Measurements from ENCODE around the gene MACROD2.

The MACROD2 gene

DNA sequence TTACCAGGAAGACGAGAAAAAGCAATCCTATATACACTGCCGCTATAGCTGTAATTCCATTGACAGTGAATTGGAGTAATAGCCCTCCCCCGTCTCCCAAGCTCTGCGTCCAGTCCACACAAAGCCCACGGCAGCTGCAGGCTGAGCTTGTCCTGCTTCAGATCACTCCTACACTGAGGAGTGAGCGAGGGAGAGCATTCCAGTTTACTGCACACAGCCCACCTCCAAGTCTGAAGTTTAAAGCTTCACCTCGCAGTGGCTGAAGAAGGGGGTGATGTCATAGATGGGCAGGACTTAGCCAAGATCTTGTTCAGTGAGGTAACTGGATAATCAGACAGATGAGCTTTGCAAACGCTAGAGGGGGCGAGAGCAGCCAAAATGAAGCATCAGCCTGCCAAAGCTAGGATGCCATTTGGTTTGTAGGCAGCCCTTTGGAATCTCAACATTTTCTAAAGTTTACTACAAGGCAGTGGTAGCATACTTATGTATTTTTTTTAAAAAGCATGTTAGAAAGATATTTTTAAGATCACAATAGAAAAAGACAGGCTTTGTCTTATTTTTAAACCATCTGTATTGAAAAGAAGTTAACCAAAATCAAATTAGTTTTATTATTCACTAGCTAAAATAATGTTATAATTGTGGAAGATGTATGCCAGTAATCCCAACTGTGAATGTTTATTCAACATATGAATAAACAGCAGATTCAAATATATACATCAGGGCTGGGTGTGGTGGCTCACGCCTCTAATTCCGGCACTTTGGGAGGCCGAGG is 342.3 kb downstream of the MACROD2 start, which contains the start of gene FLRT3:
TSS of gene FLRT3 (minus strand) at position 213 of the 772 bp plus-strand sequence. CDS start 10,106 bp downstream, outside the sequence.
- H3K4me3 ChIP-seq (ENCODE audit: low read length): peak within 1 kb of the TSS; percentile 63
- TF ChIP-seq ZNF274 (IDR thresholded peaks at IDR 0.05; ENCODE audit: low read depth, low read length): no peak

DNA sequence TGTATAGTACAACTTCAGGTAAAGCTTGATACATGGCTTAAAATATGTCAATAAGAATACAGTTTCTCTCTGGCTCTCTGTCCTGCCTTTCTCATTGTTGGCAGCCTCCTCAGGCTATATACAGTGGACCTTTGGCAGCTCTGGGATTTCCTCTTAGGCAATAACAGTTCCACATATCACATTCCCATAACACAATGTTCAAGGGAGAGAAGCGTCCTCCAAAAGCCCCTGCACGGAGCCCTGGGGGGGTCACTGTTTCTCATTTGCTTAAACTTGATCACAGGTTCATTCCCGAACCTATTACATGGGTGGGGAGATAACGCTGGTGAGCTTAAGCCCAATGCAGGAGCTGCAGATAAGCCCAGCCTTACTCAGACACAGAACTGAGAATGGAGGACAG is 346.5 kb downstream of the MACROD2 start:
- TF ChIP-seq ZNF274 (IDR thresholded peaks at IDR 0.05; ENCODE audit: low read depth, low read length): no peak
- H3K4me3 ChIP-seq (ENCODE audit: low read length): no peak overlapping the region

DNA sequence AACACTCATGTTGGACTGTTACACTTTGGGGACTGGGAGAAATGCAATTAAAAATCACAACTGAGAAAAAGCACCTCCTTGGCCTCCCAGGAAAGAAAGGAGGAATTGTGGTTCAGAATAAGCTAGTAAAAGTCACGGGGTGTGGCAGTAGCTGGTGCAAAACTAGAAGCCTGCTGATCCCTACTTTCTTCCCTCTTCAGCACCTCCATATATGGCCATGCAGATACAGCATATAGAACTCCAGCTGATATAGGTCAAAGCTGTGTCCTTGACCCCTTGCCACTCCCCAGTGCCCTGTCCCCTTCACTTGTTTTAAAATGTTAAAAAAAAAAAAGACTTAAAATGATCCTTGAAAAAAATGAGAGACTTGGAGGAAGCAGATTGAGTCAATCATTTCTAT is 347.6 kb downstream of the MACROD2 start:
- no peak for TF ChIP-seq ZNF274 (IDR thresholded peaks at IDR 0.05; ENCODE audit: low read depth, low read length)
- no peak overlapping the region for H3K4me3 ChIP-seq (ENCODE audit: low read length)

DNA sequence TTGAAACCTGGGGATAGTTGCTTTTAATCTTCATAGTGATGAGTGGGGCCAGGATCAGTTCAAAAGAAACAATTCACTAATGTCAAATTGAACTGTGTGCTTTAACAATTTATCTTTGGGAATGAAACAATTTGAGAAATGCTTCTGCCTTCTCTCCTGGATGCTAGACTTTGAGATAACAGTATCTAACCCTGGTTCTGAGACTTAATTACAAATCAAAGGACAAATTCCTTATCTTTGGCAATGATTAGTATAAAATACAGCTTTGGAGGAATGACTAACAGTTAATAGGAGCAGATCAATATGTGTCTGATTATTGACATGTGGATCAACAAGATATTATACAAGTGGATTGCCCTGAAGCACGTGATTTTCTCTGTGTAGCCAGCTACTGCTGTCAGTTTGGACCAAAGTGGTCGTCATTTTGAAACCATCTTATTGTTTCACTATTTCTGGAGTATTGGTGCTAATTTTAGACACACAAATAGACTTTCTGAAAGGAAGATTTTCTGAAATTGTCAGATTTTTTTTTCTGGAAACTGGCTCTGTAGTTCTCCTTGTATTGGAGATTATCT is 348.3 kb downstream of the MACROD2 start:
- H3K4me3 ChIP-seq (ENCODE audit: low read length): no peak overlapping the region

DNA sequence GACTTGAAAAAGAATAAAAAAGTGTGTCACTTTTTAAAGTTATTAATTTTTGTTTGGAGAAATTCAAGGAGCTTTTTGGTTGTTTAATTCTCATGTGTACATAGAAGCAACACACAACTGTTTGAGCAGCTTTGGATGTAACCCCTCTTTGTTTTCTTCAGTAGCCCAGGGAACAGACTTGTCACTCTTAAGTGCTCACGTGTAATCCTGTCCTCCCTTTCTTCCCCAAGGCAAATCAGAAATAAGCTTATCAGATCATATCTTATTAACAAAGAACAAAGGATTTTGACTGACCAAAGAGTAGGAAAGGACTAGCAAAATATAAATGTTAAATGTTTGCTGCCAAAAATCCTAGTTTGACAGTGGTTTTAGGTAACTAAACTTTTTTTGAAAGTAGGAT is 349.4 kb downstream of the MACROD2 start:
- no peak for TF ChIP-seq ZNF274 (IDR thresholded peaks at IDR 0.05; ENCODE audit: low read depth, low read length)
- H3K4me3 ChIP-seq (ENCODE audit: low read length): no peak overlapping the region

More for the DNA sequence above, 348.3 kb downstream of the MACROD2 start:
- no peak for TF ChIP-seq ZNF274 (IDR thresholded peaks at IDR 0.05; ENCODE audit: low read depth, low read length)

DNA sequence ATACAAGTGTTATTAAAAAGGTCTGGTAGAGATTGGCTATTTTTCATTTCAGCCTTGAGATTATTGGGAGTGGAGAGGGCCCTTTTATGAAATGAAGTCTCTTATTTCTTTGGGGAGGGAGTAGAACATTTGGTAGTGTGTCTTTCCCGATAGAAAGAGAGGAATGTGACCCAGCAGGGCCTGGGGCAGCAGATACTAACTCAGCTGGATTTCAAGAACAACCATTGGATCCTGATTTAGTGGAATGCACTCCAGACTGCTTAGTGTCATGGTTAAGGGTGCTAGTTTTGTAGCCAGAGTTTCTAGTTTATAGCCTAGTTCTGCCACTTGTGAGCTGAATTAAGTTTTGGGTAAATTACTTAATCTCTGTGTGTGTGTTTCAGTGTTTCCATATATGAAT is 360.5 kb downstream of the MACROD2 start:
- H3K4me3 ChIP-seq (ENCODE audit: low read length): no peak overlapping the region
- no peak for TF ChIP-seq ZNF274 (IDR thresholded peaks at IDR 0.05; ENCODE audit: low read depth, low read length)

DNA sequence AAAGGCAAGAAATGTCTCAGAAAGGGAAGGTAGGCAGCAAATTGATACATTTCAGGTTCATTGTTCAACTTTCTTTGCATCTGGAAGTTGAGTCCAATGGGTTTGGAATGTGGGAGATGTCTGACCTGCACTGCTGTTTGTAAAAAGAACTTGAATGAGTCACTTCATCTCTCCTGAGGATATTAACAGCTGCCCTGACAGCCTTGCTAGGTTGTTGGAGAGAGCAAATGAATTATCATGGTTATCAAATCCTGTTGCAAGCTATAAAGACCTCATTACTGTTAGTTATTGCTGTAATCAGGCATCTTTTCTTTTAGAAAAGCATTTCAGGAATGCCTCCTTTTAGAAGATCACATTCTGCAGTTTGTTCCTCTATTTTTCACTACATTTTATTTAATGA is 365.1 kb downstream of the MACROD2 start:
- H3K4me3 ChIP-seq (ENCODE audit: low read length): no peak overlapping the region
- no peak for TF ChIP-seq ZNF274 (IDR thresholded peaks at IDR 0.05; ENCODE audit: low read depth, low read length)

DNA sequence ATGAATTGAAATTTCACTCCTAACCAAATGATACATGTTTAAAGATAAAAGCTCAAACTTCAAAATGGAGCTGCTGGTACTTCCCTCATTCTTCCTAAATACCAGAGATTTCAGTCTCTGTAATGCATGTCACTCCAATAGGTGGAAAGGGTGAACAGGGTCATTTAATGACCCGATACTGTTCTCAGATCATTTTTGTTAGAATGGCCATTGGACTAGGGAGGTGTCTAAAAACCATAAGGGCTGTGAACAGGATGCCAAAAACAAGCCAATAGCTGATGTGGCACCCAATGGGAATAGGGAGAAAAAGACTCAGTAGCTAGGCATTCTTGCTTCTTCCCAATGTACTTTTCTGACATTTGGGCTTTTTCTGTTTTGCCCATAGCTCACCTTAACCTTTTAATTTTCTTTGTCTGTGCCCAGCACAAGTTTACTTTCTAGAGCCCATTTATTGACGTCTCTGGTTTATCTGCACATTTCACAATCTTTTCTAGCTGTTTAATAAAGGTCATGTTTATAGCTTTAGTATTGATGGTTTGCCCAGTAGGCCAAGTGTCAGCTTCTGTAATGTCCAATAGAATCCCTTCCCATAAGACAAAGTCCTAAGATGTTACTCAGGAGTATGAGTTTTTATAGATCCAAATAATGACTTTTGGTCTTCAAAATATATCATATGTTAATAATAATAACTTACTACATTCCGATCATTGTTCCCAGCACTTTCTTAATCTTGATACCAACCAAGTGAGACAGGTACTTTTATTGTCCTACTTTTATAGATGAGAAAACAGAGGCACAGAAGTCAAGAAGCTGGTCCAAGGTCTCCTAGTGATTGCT is 366.4 kb downstream of the MACROD2 start:
- no peak overlapping the region for H3K4me3 ChIP-seq (ENCODE audit: low read length)
- no peak for TF ChIP-seq ZNF274 (IDR thresholded peaks at IDR 0.05; ENCODE audit: low read depth, low read length)

DNA sequence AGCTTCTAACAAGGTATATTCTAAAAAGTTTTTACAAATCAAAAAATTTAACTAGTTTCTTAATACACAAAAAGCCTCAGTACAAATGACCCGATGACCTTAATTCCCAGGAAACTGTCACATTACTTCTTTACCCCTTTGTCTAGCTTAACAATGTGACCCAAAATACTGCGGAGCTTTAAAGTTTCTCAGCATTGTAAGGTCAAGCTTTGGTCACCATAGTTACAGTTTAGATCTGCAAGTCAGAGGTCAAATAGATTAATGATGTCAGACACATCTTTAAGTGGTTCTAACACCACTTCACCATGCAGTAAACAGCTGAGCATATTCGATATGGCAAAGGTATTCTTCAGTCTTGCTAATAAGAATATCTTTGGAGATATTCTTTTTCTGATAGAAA is 378.9 kb downstream of the MACROD2 start:
- no peak overlapping the region for H3K4me3 ChIP-seq (ENCODE audit: low read length)
- TF ChIP-seq ZNF274 (IDR thresholded peaks at IDR 0.05; ENCODE audit: low read depth, low read length): no peak

DNA sequence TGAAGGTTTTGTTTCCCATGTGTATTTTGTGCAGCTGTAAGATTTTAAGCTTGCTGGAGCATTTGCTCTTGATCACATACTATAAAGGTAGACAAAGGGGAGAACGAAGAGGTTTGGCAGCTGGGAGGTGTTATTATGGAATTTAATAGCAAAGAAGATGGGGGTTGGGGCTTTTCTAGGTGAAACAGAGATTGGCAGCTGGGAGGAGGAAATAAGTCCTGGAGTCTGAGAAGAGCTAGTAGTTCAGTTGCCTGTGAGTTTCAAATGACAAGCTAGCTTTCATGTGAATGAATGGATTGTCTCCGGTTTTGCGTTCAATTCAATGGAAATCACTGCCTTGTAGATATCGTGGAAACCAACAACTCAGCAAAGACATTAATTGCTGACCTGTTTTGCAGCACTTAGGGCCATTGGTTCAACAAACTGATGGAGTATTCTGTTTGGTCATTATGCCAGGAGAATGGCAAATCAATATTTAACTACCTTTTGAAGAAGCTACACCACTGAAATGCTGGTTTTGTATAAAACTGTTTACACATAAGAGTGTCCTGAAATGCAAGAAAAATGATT is 380.2 kb downstream of the MACROD2 start:
- no peak overlapping the region for H3K4me3 ChIP-seq (ENCODE audit: low read length)
- no peak for TF ChIP-seq ZNF274 (IDR thresholded peaks at IDR 0.05; ENCODE audit: low read depth, low read length)

DNA sequence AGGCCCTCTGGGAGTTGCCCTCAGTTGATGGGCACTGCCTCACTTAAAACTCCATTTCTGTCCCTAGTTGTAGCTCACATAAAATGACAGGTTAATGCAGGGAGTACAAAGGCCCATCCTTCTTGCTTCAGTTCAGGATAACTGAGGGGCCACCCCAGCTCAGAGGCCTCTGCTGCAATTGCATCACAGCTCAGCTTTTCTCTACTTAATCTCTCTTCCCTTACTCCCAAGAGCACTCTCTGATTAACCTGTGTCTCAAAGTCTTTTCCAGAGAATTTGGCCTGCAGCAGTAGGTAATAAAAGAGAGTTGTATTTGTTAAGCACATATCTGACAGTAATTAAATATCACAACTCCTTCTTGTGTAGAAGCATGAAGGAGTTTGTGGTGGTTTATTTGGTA is 383.0 kb downstream of the MACROD2 start:
- TF ChIP-seq ZNF274 (IDR thresholded peaks at IDR 0.05; ENCODE audit: low read depth, low read length): no peak
- no peak overlapping the region for H3K4me3 ChIP-seq (ENCODE audit: low read length)

DNA sequence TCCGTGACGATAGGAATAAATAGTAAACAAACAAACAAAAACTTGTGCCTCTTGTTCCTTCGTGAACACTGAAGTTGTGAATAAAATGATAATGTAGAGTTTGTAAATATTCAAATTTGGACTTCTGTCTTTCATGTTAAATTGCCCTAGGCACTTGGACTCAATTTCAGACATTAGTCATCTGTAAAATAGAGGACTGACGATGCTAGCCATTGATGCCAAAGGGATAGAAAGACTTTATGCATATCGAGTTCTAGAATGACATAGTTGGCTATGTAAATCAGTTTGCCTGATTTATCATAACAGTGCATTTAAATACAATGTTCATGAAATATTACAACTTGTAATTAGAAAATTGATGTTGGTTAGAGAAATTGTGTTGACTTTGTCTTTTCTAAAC is 388.0 kb downstream of the MACROD2 start:
- TF ChIP-seq ZNF274 (IDR thresholded peaks at IDR 0.05; ENCODE audit: low read depth, low read length): no peak
- no peak overlapping the region for H3K4me3 ChIP-seq (ENCODE audit: low read length)

DNA sequence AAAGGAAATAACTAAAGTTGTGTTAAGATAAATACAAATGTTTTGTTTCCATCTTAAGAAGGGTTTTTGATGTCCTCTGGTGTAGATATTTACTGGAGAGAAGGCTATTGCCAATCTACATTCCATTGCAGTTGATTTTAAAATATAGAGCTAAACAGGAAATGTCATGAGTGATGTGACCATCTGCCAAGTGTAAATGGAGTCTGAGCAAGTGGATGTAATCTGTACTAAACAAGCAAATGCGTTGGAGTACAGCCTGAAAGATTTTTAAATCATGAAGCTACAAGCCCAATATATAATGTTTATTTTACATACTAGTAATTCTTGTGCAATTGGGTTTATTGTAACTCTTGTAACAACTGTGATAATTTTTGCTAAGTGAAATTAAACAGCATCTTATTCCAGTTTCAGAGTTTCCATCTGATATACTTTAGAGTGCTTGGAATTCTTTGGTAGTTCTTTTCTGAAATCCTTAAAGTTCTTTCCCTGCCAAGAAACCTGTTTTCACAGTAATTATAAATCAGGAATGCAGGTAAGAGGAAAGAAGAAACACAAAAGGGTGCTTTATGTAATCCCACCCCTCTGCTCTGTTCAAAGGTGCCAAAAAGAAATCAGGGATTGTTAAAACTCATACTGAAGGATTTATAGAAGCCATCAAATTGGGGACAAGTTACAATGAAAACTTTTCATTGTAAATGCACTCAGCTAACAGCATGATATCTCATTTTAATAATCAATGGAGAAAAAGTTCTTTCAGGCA is 389.3 kb downstream of the MACROD2 start:
- no peak for TF ChIP-seq ZNF274 (IDR thresholded peaks at IDR 0.05; ENCODE audit: low read depth, low read length)
- H3K4me3 ChIP-seq (ENCODE audit: low read length): no peak overlapping the region

Measured in GM08714 (cell line).